GM12801 (cell line): ENCODE results near the gene SGK2.

Experiments
- TF ChIP-seq, protein P1 (sequence below): IDR thresholded peaks from one replicate; pipeline ENCODE4 v1.5.1; 2011; ENCODE audit warnings: control low read depth; ENCODE audit not compliant: insufficient read length; ENCODE audit errors: extremely low read depth

The SGK2 gene

DNA sequence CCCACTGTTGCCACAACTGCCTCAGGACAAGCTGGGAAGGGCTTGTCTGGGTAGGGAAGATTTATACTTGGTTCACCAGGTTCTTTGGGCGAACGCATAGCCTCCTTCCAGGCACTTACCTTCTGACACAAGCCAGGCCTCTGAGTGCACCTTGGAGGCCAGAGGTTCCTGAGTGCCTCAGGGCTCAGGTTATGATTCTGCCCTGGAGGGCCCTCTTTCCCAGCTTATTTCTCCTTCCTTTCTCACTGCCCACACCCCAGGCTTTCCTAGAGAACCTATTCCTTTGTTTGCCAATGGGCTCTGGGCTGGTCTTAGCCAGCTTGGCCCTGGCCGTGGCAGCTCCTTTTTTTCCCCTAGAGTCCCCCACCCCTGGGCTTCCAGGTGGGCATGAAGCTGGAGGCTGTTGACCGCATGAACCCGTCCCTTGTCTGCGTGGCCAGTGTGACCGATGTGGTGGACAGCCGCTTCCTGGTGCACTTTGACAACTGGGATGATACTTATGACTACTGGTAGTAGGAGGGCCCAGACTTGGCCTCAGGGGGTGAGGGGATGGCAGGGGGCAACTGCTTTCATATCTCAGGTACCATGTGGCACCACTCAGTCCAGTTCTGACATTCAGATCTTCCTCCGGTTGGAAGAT is 26.3 kb upstream of the SGK2 start:
- TF ChIP-seq, protein P1, sequence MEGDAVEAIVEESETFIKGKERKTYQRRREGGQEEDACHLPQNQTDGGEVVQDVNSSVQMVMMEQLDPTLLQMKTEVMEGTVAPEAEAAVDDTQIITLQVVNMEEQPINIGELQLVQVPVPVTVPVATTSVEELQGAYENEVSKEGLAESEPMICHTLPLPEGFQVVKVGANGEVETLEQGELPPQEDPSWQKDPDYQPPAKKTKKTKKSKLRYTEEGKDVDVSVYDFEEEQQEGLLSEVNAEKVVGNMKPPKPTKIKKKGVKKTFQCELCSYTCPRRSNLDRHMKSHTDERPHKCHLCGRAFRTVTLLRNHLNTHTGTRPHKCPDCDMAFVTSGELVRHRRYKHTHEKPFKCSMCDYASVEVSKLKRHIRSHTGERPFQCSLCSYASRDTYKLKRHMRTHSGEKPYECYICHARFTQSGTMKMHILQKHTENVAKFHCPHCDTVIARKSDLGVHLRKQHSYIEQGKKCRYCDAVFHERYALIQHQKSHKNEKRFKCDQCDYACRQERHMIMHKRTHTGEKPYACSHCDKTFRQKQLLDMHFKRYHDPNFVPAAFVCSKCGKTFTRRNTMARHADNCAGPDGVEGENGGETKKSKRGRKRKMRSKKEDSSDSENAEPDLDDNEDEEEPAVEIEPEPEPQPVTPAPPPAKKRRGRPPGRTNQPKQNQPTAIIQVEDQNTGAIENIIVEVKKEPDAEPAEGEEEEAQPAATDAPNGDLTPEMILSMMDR, result no peak

DNA sequence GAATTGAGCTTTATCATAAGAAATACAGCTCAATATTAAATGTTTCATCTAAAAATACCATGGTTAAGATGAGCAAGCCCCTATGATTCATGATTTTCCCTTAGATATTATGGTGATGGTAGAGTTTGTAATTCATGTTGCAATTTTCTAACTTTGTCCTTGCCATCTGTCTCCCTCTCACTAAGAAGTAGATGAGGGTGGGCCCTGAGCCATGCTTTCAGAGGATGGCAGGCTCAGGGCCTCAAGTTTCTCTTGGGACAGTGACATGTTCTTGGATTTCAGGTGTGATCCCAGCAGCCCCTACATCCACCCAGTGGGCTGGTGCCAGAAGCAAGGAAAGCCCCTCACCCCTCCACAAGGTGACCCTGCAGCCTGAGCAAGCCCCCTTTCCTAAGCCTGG is 25.8 kb upstream of the SGK2 start:
- TF ChIP-seq, protein P1, result no peak

DNA sequence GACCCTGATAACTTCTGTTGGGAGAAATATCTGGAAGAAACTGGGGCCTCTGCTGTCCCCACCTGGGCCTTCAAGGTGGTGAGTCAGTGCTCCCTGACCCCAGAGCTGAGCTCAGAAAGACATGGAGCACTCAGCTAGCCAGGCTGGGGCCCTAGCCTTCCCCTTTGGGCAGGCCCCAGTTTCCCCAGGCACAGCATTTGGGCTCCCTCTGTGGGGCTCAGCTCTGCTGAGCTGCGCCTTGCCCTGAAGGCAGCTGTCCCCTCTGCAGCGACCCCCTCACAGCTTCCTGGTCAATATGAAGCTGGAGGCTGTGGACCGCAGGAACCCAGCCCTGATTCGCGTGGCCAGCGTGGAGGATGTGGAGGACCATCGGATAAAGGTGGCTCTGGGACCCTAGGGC is 24.8 kb upstream of the SGK2 start:
- TF ChIP-seq, protein P1, result no peak

DNA sequence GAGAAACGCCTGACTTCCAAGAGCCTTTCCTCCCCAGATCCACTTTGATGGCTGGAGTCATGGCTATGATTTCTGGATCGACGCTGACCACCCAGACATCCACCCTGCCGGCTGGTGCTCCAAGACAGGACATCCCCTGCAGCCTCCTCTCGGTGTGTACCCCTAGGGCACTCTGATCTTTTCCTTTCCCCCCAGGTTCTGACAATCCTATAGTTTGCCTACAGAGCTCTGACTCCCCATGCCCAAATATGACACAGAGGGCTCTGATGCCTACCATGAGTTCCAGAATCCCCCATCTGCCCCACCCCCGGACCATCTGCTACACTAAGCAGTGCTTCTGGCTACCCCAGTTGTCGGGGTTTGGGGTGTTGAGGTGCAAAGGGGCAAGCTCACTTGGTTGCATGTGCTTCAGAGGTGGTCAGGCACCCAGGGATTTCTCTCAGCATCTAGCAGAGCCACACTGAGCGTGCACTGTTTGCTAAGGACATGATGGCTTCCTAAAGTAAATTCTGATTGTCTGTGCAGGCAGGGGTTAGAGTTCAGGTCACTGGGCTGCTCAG is 24.0 kb upstream of the SGK2 start:
- TF ChIP-seq, protein P1, result no peak

DNA sequence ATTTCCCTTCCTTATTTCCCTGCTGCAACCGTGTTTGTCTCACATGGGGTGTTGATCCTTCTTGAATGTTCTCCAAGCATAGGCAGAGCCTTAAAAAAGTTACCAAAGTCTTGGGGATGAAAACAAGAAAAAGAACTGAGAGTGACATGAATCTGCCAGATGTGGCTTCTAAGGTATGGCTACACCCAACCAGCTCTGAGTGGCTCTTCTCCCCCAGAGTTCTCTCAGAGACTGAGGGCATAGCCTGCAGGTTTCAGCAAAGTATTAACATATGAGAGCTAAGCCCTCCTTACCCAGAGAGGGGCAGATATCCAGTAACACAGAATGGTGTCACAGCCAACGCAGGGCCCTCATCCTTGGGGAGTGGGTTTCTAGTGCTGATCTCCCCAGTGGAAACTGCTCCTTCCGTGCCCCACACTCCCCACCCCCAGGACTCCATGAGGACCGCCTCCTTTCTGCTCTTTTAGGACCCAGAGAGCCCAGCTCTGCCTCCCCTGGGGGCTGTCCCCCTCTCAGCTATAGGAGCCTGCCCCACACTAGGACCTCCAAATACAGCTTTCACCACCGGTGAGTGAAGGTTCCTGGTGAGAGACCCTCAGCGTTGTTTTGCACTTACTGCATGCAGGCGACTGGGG is 23.3 kb upstream of the SGK2 start:
- TF ChIP-seq, protein P1, result no peak

DNA sequence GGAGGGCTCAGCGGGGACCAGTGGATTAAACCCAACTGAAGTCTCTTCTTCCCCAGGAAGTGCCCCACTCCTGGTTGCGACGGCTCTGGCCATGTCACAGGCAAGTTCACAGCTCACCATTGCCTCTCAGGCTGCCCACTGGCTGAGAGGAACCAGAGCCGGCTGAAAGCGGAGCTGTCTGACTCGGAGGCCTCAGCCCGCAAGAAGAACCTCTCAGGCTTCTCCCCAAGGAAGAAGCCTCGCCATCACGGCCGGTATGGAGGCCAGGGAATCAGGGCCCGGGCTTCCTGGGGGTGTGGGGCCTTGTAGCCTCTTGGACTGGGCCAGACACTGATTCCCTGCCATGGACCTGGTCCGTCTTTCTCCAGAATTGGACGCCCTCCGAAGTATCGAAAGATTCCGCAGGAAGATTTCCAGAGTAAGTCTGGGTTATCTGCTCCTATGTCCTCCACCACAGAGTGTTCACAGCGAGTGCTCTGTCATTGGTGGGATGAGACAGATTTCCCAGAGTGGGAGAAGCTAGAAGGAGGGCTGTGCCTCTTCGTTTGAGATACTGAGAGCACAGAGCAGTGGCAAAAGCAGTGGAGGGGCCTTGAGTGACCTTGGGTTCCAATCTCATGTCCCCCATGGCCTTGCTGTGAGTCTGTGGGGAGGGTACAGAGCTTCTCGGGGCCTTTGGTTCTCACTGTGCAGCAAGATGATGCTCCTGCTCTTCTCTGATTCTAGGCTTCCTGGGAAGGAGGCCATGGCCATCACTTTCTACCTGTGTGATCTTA is 22.6 kb upstream of the SGK2 start:
- TF ChIP-seq, protein P1, result no peak

DNA sequence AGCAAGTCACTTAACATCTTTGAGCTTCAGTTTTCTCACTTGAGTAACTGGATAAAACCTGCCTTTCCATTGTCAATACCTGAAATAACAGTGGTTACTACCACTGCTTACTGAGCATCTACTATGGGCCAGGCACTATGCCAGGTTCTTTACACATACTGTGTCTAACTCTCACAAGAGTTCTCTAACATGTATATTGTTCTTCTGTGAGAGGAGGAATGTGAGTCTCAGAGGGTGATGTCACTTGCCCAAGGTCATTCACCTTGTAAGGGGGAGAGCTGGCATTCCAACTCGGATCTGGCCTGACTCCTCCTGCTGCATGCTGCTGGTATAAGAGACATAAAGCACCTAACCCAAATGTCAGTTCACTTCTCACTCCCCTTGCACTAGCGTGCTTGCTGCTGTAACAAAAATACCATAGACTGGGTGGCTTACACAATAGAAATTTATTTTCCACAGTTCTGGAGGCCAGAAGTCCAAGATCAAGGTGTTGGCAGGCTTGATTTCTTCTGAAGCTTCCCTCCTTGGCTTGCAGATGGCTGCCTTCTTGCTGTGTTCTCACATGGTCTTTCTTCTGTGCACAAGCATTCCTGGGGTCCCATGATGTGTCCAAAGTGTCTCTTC is 21.9 kb upstream of the SGK2 start:
- TF ChIP-seq, protein P1, result no peak
